ENCODE results near the gene PLAAT3. TPM values are rescaled to one million over a fixed set of nuclear protein-coding genes. Genes with fewer than 3 reads are reported as not detected.
A peak's percentile ranks its signal among the peaks of the same experiment; 100 is the strongest.
"Not testable (repeated sequence)": the region's sequence is repeated elsewhere in the genome, so short reads cannot be mapped to it uniquely, and the experiment has no call there.

The PLAAT3 gene
- total RNA-seq, 2 donors from 2014 or later: 22.6 to 55.0 TPM

GRCh38 chr11:63534076-63534475 lies 80.2 kb downstream of the PLAAT3 start:
- 77 to 89% methylated on average over 3 of the region's 3 CpGs for WGBS, 2 donors
- no peak for ATAC-seq
- no peaks in the 10 kb centered on the region for H3K27me3 ChIP-seq
- H3K36me3 ChIP-seq (replicated peaks in 1 of 2; ENCODE audit: insufficient read depth in 1 of 2, low read depth in 2 of 2): no peaks in the 10 kb centered on the region
- H3K27ac ChIP-seq: no peak overlapping the region
- H3K9me3 ChIP-seq: no peaks in the 10 kb centered on the region
- no peak overlapping the region for H3K4me3 ChIP-seq
- peaks cover 25% of the 10 kb centered on the region for H3K4me1 ChIP-seq
- no peak for TF ChIP-seq POLR2A (IDR thresholded peaks at IDR 0.05)
- TF ChIP-seq CTCF (IDR thresholded peaks at IDR 0.05): no peak
- DNase-seq: no peak
- intact Hi-C loops (cut with DNase I): no loop called here

- DNase-seq (no peak), ATAC-seq (no peak)
- intact Hi-C loops (cut with DNase I): no loop called here
- H3K9me3 ChIP-seq: no peaks in the 10 kb centered on the region
- WGBS, 2 donors: 70 to 78% methylated on average over 3 to 4 of the region's 4 CpGs
- H3K4me1 ChIP-seq: peaks cover 18% of the 10 kb centered on the region
- H3K4me3 ChIP-seq: no peak overlapping the region
- TF ChIP-seq POLR2A (IDR thresholded peaks at IDR 0.05) (no peak), CTCF (IDR thresholded peaks at IDR 0.05) (no peak)
- no peak overlapping the region for H3K27ac ChIP-seq
- no peaks in the 10 kb centered on the region for H3K36me3 ChIP-seq (replicated peaks in 1 of 2; ENCODE audit: insufficient read depth in 1 of 2, low read depth in 2 of 2)
- H3K27me3 ChIP-seq: no peaks in the 10 kb centered on the region
Measured at GRCh38 chr11:63532799-63533475, 81.3 kb downstream of the PLAAT3 start.

- no peak for ATAC-seq
- Histone ChIP-seq H3K4me3 (no peak overlapping the region), H3K27ac (no peak overlapping the region), H3K27me3 (no peaks in the 10 kb centered on the region), H3K36me3 (replicated peaks in 1 of 2; ENCODE audit: insufficient read depth in 1 of 2, low read depth in 2 of 2) (no peaks in the 10 kb centered on the region), H3K9me3 (no peaks in the 10 kb centered on the region), H3K4me1 (peaks cover 10% of the 10 kb centered on the region)
- no peak for DNase-seq
- TF ChIP-seq POLR2A (IDR thresholded peaks at IDR 0.05) (no peak), CTCF (IDR thresholded peaks at IDR 0.05) (no peak)
- intact Hi-C loops (cut with DNase I): no loop called here
- 72 to 81% methylated on average over 2 of the region's 2 CpGs for WGBS, 2 donors
Measured at GRCh38 chr11:63532117-63532516, 82.1 kb downstream of the PLAAT3 start.

GRCh38 chr11:63531074-63531792 lies 83.0 kb downstream of the PLAAT3 start:
- H3K9me3 ChIP-seq; intact Hi-C loops (cut with DNase I); H3K27ac ChIP-seq; H3K4me3 ChIP-seq; H3K4me1 ChIP-seq; H3K36me3 ChIP-seq (replicated peaks in 1 of 2; ENCODE audit: insufficient read depth in 1 of 2, low read depth in 2 of 2); H3K27me3 ChIP-seq: not testable (repeated sequence)
- ATAC-seq (peak; percentile 52), DNase-seq (peak in 1 of 4 donors; percentile 36)
- WGBS, 2 donors: 56 to 73% methylated on average over 5 of the region's 6 CpGs

- no peak for ATAC-seq
- TF ChIP-seq POLR2A (IDR thresholded peaks at IDR 0.05) (no peak), CTCF (IDR thresholded peaks at IDR 0.05) (no peak)
- no peaks in the 10 kb centered on the region for H3K9me3 ChIP-seq
- no peak overlapping the region for H3K27ac ChIP-seq
- H3K4me1 ChIP-seq: no peaks in the 10 kb centered on the region
- WGBS, 2 donors: 91 to 94% methylated on average over 2 of the region's 2 CpGs
- intact Hi-C loops (cut with DNase I): no loop called here
- no peaks in the 10 kb centered on the region for H3K27me3 ChIP-seq
- no peak for DNase-seq
- no peak overlapping the region for H3K4me3 ChIP-seq
- H3K36me3 ChIP-seq (replicated peaks in 1 of 2; ENCODE audit: insufficient read depth in 1 of 2, low read depth in 2 of 2): no peaks in the 10 kb centered on the region
Measured at GRCh38 chr11:63530021-63530420, 84.2 kb downstream of the PLAAT3 start.

- H3K36me3 ChIP-seq (replicated peaks in 1 of 2; ENCODE audit: insufficient read depth in 1 of 2, low read depth in 2 of 2); DNase-seq; H3K27ac ChIP-seq; H3K4me1 ChIP-seq; ATAC-seq; H3K4me3 ChIP-seq; H3K27me3 ChIP-seq; H3K9me3 ChIP-seq; intact Hi-C loops (cut with DNase I): not testable (repeated sequence)
- 80 to 83% methylated on average over 6 of the region's 6 CpGs for WGBS, 2 donors
Measured at GRCh38 chr11:63529373-63529772, 84.9 kb downstream of the PLAAT3 start.

GRCh38 chr11:63528729-63529278 lies 85.4 kb downstream of the PLAAT3 start:
- intact Hi-C loops (cut with DNase I); H3K27ac ChIP-seq; DNase-seq; H3K36me3 ChIP-seq (replicated peaks in 1 of 2; ENCODE audit: insufficient read depth in 1 of 2, low read depth in 2 of 2); ATAC-seq; H3K4me1 ChIP-seq; H3K27me3 ChIP-seq; H3K4me3 ChIP-seq; H3K9me3 ChIP-seq: not testable (repeated sequence)
- 52 to 70% methylated on average over 1 of the region's 3 CpGs for WGBS, 2 donors

GRCh38 chr11:63528156-63528555 lies 86.1 kb downstream of the PLAAT3 start:
- 60 to 76% methylated on average over 7 to 8 of the region's 11 CpGs for whole genome bisulfite sequencing, 2 donors
- H3K27ac ChIP-seq; H3K36me3 ChIP-seq (replicated peaks in 1 of 2; ENCODE audit: insufficient read depth in 1 of 2, low read depth in 2 of 2); H3K27me3 ChIP-seq; H3K4me1 ChIP-seq; ATAC-seq; H3K9me3 ChIP-seq; H3K4me3 ChIP-seq; DNase-seq; intact Hi-C loops (cut with DNase I): not testable (repeated sequence)
